ENCODE data around the gene PARN.
"Not testable (repeated sequence)": the region's sequence is repeated elsewhere in the genome, so short reads cannot be mapped to it uniquely, and the experiment has no call there.

- not testable (repeated sequence) for TF ChIP-seq POLR2A, CTCF (IDR thresholded peaks at IDR 0.05)
Measured at GRCh38 chr16:14636179-14636950, 6.3 kb upstream of the PARN start.

All from body of pancreas (tissue), 4 donors.